HepG2 (cell line): ENCODE data around the gene PHF23. TPM values are rescaled to one million over a fixed set of nuclear protein-coding genes. Genes with fewer than 3 reads are reported as not detected.
A peak's percentile ranks its signal among the peaks of the same experiment; 100 is the strongest.

Experiments used
- GABPB1 ChIP-seq: IDR thresholded peaks from 2 replicates; pipeline ENCODE4 v1.6.1; 2016; ENCODE audit warnings: mild to moderate bottlenecking, missing genetic modification reagents, moderate library complexity, missing compliant biosample characterization
- HCFC1 ChIP-seq: fragments of 150-350 bp; IDR thresholded peaks from 2 replicates; pipeline ENCODE4 v1.6.1; 2014; ENCODE audit warnings: low read depth, low read length
- HDAC1 ChIP-seq: sonication (generic); formaldehyde crosslinking; IDR thresholded peaks from 2 replicates; pipeline ENCODE4 v1.5.1; 2020; ENCODE audit warnings: mild to moderate bottlenecking, missing genetic modification reagents
- HHEX ChIP-seq: IDR thresholded peaks from 2 replicates; pipeline ENCODE4 v1.6.1; 2016; ENCODE audit warnings: control low read depth
- HIVEP1 ChIP-seq: sonication (generic); formaldehyde crosslinking; IDR thresholded peaks from 2 replicates; pipeline ENCODE4 v1.4.0; 2020; ENCODE audit warnings: mild to moderate bottlenecking, missing genetic modification reagents
- MIER3 ChIP-seq: IDR thresholded peaks from 2 replicates; pipeline ENCODE4 v1.6.1; 2016; ENCODE audit warnings: missing compliant biosample characterization, borderline replicate concordance
- NFIB ChIP-seq: sonication (generic); formaldehyde crosslinking; IDR thresholded peaks from 2 replicates; pipeline ENCODE4 v1.9.0; 2021; ENCODE audit warnings: missing genetic modification reagents, mild to moderate bottlenecking, borderline replicate concordance
- PATZ1 ChIP-seq: sonication (generic); formaldehyde crosslinking; IDR thresholded peaks from 2 replicates; pipeline ENCODE4 v1.4.0; 2020; ENCODE audit warnings: missing genetic modification reagents
- PBX3 ChIP-seq: sonication (generic); formaldehyde crosslinking; IDR thresholded peaks from 2 replicates; pipeline ENCODE4 v1.8.1; 2023; ENCODE audit warnings: missing genetic modification reagents, inconsistent platforms, borderline replicate concordance
- POLR2AphosphoS2 ChIP-seq: IDR thresholded peaks from 2 replicates; pipeline ENCODE4 v1.6.1; 2011; ENCODE audit warnings: low read depth, low read length, improper control_type of control experiment
- RARG ChIP-seq: sonication (generic); formaldehyde crosslinking; IDR thresholded peaks from 2 replicates; pipeline ENCODE4 v1.4.0; 2020; ENCODE audit warnings: low read depth, mild to moderate bottlenecking, missing genetic modification reagents
- REL ChIP-seq: sonication (generic); formaldehyde crosslinking; conservative IDR thresholded peaks from 2 replicates; pipeline ENCODE4 v1.8.0; 2022; ENCODE audit warnings: mild to moderate bottlenecking, missing genetic modification reagents, moderate library complexity
- TFDP2 ChIP-seq: sonication (generic); formaldehyde crosslinking; IDR thresholded peaks from 2 replicates; pipeline ENCODE4 v1.4.0; 2020; ENCODE audit warnings: missing genetic modification reagents
- TGIF2 ChIP-seq: IDR thresholded peaks from 2 replicates; pipeline ENCODE4 v1.6.1; 2016; ENCODE audit warnings: control low read depth, missing compliant biosample characterization
- ZBTB10 ChIP-seq: sonication (generic); formaldehyde crosslinking; IDR thresholded peaks from 2 replicates; pipeline ENCODE4 v1.4.0; 2020; ENCODE audit warnings: missing genetic modification reagents, borderline replicate concordance
- ZFP36L2 ChIP-seq: sonication (generic); formaldehyde crosslinking; IDR thresholded peaks from 2 replicates; pipeline ENCODE4 v1.4.0; 2020; ENCODE audit warnings: missing genetic modification reagents
- ZFP37 ChIP-seq: sonication (generic); formaldehyde crosslinking; IDR thresholded peaks from 2 replicates; pipeline ENCODE4 v1.4.0; 2020; ENCODE audit warnings: missing genetic modification reagents, borderline replicate concordance
- ZNF124 ChIP-seq: sonication (generic); formaldehyde crosslinking; IDR thresholded peaks from 2 replicates; pipeline ENCODE4 v1.4.0; 2020; ENCODE audit warnings: missing genetic modification reagents
- ZNF20 ChIP-seq: sonication (generic); formaldehyde crosslinking; IDR thresholded peaks from 2 replicates; pipeline ENCODE4 v1.4.0; 2020; ENCODE audit warnings: mild to moderate bottlenecking, moderate library complexity, missing genetic modification reagents
- ZNF263 ChIP-seq: sonication (generic); formaldehyde crosslinking; IDR thresholded peaks from 2 replicates; pipeline ENCODE4 v1.4.0; 2020; ENCODE audit warnings: missing genetic modification reagents
- ZNF44 ChIP-seq: sonication (generic); formaldehyde crosslinking; IDR thresholded peaks from 2 replicates; pipeline ENCODE4 v1.5.1; 2020; ENCODE audit warnings: mild to moderate bottlenecking, missing genetic modification reagents
- ZNF496 ChIP-seq: sonication (generic); formaldehyde crosslinking; IDR thresholded peaks from 2 replicates; pipeline ENCODE4 v1.8.1; 2023; ENCODE audit warnings: mild to moderate bottlenecking, moderate library complexity, missing genetic modification reagents; ENCODE audit not compliant: insufficient replicate concordance
- ZNF562 ChIP-seq: sonication (generic); formaldehyde crosslinking; IDR thresholded peaks from 2 replicates; pipeline ENCODE4 v1.8.0; 2022; ENCODE audit warnings: missing genetic modification reagents, borderline replicate concordance
- ZNF629 ChIP-seq: sonication (generic); formaldehyde crosslinking; conservative IDR thresholded peaks from 2 replicates; pipeline ENCODE4 v1.5.0; 2020; ENCODE audit warnings: missing genetic modification reagents
- polyA plus RNA-seq, 8 experiments: library from polyadenylated mRNA; depleted of rRNA in 3 of 8; stranded (reverse) in 7 of 8; unstranded in 1 of 8; fragments of >200 nt; fragmentation: Illumina TruSeq in 4 of 8; extraction: Trizol in 4 of 8; gene quantifications; 2 replicates each; pipeline versions ENCODE4 v1.2.1 to v1.2.3, GENCODE V29; 2011 to 2016; ENCODE audit warnings: low read depth in 4 of 8, missing spikeins in 1 of 8, mixed read lengths in 1 of 8; ENCODE audit not compliant: insufficient read depth in 1 of 8
- total RNA-seq, 5 experiments: library from RNA; depleted of rRNA; stranded (reverse); fragments of >200 nt; fragmentation: Illumina TruSeq; extraction: Trizol; gene quantifications; 2 replicates each; pipeline ENCODE4 v1.2.3, GENCODE V29; 2016; ENCODE audit warnings: low read depth in 1 of 5

PHF23 gene
- total and polyA plus RNA-seq, 2 of the 13 experiments (the other 11 are each of a cell fraction or from before 2014, with no cell fraction given) = 27.6 to 33.2 TPM

- peak; percentile 97 for TF ChIP-seq PATZ1
- TF ChIP-seq PBX3 (CRISPR knock-in tag) = no peak
- TF ChIP-seq ZNF496 (CRISPR knock-in tag) = no peak
- TF ChIP-seq GABPB1 (CRISPR knock-in tag) = peak; percentile 83
- TF ChIP-seq HIVEP1 (CRISPR knock-in tag) = no peak; the same call in 1 of the 2 replicates
- 0 out of 2 replicates have a peak, but pooled peaks have one; percentile 20 for TF ChIP-seq ZNF20
- TF ChIP-seq ZNF124 (CRISPR knock-in tag) = peak; percentile 37; the same call in 1 of the 2 replicates
- peak; percentile 63; the same call in 1 of the 2 replicates for TF ChIP-seq MIER3 (CRISPR knock-in tag)
- TF ChIP-seq REL (CRISPR knock-in tag) = no peak
- TF ChIP-seq ZBTB10 = peak; percentile 53; the same call in 1 of the 2 replicates
- 0 out of 2 replicates have a peak, but pooled peaks have one; percentile 26 for TF ChIP-seq ZNF263 (CRISPR knock-in tag)
- peak; percentile 40; the same call in 1 of the 2 replicates for TF ChIP-seq HCFC1
- TF ChIP-seq NFIB (CRISPR knock-in tag) = 0 out of 2 replicates have a peak, but pooled peaks have one; percentile 33
- TF ChIP-seq RARG (CRISPR knock-in tag) = no peak
- TF ChIP-seq TGIF2 (CRISPR knock-in tag) = peak; percentile 95
- TF ChIP-seq TFDP2 (CRISPR knock-in tag) = peak; percentile 84
- TF ChIP-seq POLR2AphosphoS2 = peak; percentile 82
- TF ChIP-seq ZNF562 (CRISPR knock-in tag) = no peak
- TF ChIP-seq ZFP37 (CRISPR knock-in tag) = 0 out of 2 replicates have a peak, but pooled peaks have one; percentile 23
- TF ChIP-seq HHEX = no peak; the same call in 1 of the 2 replicates
- peak; percentile 74; the same call in 1 of the 2 replicates for TF ChIP-seq HDAC1 (CRISPR knock-in tag)
- TF ChIP-seq ZNF44 = no peak
- no peak for TF ChIP-seq ZFP36L2 (CRISPR knock-in tag)
- no peak for TF ChIP-seq ZNF629 (CRISPR knock-in tag)
Observed at GRCh38 chr17:7242717-7243452, 3.6 kb upstream of the PHF23 start (continued).
